Neural cell (in vitro differentiated cells): Measurements from ENCODE around the gene KSR2. TPM values are rescaled to one million over a fixed set of nuclear protein-coding genes. Genes with fewer than 3 reads are reported as not detected.

Experiments
- H2AFZ ChIP-seq: fragments of 200-600, 300-800 bp; sonication (generic), shearing (Covaris generic); 2 replicates; pipeline ENCODE4 v1.6.0; 2014; ENCODE audit warnings: low read depth, mild to moderate bottlenecking, antibody characterized with exemption, low read length, moderate library complexity
- H3F3A ChIP-seq: fragments of 200-600 bp; shearing (Covaris generic); 2 replicates; pipeline ENCODE4 v1.6.1; 2016; ENCODE audit warnings: mild to moderate bottlenecking, moderate library complexity, mixed read lengths, antibody characterized with exemption, low read length; ENCODE audit not compliant: insufficient read depth, poor library complexity, severe bottlenecking
- H3K27ac ChIP-seq: fragments of 200-600, 300-800 bp; sonication (generic), shearing (Covaris generic); 2 replicates; pipeline ENCODE4 v1.5.1; 2014; ENCODE audit warnings: mild to moderate bottlenecking, low read length, moderate library complexity
- H3K27me3 ChIP-seq: fragments of 300-800, 200-600 bp; sonication (generic), shearing (Covaris generic); 2 replicates; pipeline ENCODE4 v1.6.0; 2014; ENCODE audit warnings: mild to moderate bottlenecking, low read depth, low read length, moderate library complexity; ENCODE audit not compliant: insufficient read depth
- H3K36me3 ChIP-seq: fragments of 300-800, 200-600 bp; sonication (generic), shearing (Covaris generic); 2 replicates; pipeline ENCODE4 v1.5.1; 2014; ENCODE audit warnings: mild to moderate bottlenecking, antibody characterized with exemption, low read length, moderate library complexity; ENCODE audit not compliant: insufficient read depth
- H3K4me2 ChIP-seq: fragments of 300-800, 200-600 bp; sonication (generic), shearing (Covaris generic); 2 replicates; pipeline ENCODE4 v1.6.0; 2014; ENCODE audit warnings: mild to moderate bottlenecking, low read length
- H3K4me3 ChIP-seq: fragments of 300-800, 200-600 bp; sonication (generic), shearing (Covaris generic); 2 replicates; pipeline ENCODE4 v1.5.1; 2014; ENCODE audit warnings: mild to moderate bottlenecking, low read length, moderate library complexity
- H3K79me2 ChIP-seq: fragments of 200-600 bp; shearing (Covaris generic); replicated peaks from 2 replicates; pipeline ENCODE4 v1.6.0; 2014; ENCODE audit warnings: mild to moderate bottlenecking, low read length, moderate library complexity; ENCODE audit not compliant: insufficient read depth
- H3K9ac ChIP-seq: fragments of 300-800, 200-600 bp; sonication (generic), shearing (Covaris generic); 2 replicates; pipeline ENCODE4 v1.6.1; 2016; ENCODE audit warnings: mild to moderate bottlenecking, low read length, mixed read lengths
- H3K9me2 ChIP-seq: fragments of 200-600 bp; shearing (Covaris generic); 2 replicates; pipeline ENCODE4 v1.6.1; 2016; ENCODE audit warnings: mild to moderate bottlenecking, low read length, mixed read lengths; ENCODE audit not compliant: insufficient read depth
- H3K9me3 ChIP-seq: fragments of 200-600, 300-800 bp; sonication (generic), shearing (Covaris generic); 2 replicates; pipeline ENCODE4 v1.6.1; 2016; ENCODE audit warnings: mild to moderate bottlenecking, mixed run types, low read length, moderate library complexity, mixed read lengths
- H4K20me1 ChIP-seq: fragments of 200-600 bp; shearing (Covaris generic); 2 replicates; pipeline ENCODE4 v1.6.1; 2016; ENCODE audit warnings: mild to moderate bottlenecking, mixed run types; ENCODE audit not compliant: insufficient read depth
- EP300 ChIP-seq: fragments of 450-650 bp; conservative IDR thresholded peaks from 2 replicates; pipeline ENCODE4 v1.6.1; 2014; ENCODE audit warnings: antibody characterized with exemption, mild to moderate bottlenecking, moderate library complexity; ENCODE audit not compliant: poor library complexity, severe bottlenecking
- EZH2 ChIP-seq: fragments of 200-600, 300-800 bp; shearing (Covaris generic), sonication (generic); IDR thresholded peaks from 2 replicates; pipeline ENCODE4 v1.6.1; 2014; ENCODE audit warnings: antibody characterized with exemption, low read length, borderline replicate concordance, mild to moderate bottlenecking; ENCODE audit not compliant: insufficient read depth, poor library complexity, severe bottlenecking
- MXI1 ChIP-seq: fragments of 450-650 bp; conservative IDR thresholded peaks from 2 replicates; pipeline ENCODE4 v1.6.1; 2014; ENCODE audit warnings: antibody characterized with exemption, mild to moderate bottlenecking; ENCODE audit not compliant: poor library complexity, severe bottlenecking
- POLR2AphosphoS5 ChIP-seq: IDR thresholded peaks from 2 replicates; pipeline ENCODE4 v1.6.1; 2012
- RAD21 ChIP-seq: fragments of 450-650 bp; conservative IDR thresholded peaks from 2 replicates; pipeline ENCODE4 v1.6.1; 2014; ENCODE audit warnings: antibody characterized with exemption, mild to moderate bottlenecking, moderate library complexity
- SMC3 ChIP-seq: fragments of 450-650 bp; conservative IDR thresholded peaks from 2 replicates; pipeline ENCODE4 v1.6.1; 2014; ENCODE audit warnings: antibody characterized with exemption, mild to moderate bottlenecking, moderate library complexity; ENCODE audit not compliant: poor library complexity
- TAF1 ChIP-seq: IDR thresholded peaks from 2 replicates; pipeline ENCODE4 v1.6.1; 2012; ENCODE audit warnings: low read depth
- polyA plus RNA-seq: library from polyadenylated mRNA; depleted of rRNA; stranded (reverse); fragments of >200 nt; gene quantifications from 2 replicates; pipeline ENCODE4 v1.2.3, GENCODE V29; 2014
- TF ChIP-seq, protein P1 (sequence below): fragments of 450-650 bp; IDR thresholded peaks from 2 replicates; pipeline ENCODE4 v1.5.1; 2014; ENCODE audit warnings: antibody characterized with exemption, mild to moderate bottlenecking, moderate library complexity; ENCODE audit not compliant: poor library complexity, severe bottlenecking
- TF ChIP-seq, protein P2 (sequence below): IDR thresholded peaks from 2 replicates; pipeline ENCODE4 v1.6.1; 2012; ENCODE audit warnings: borderline replicate concordance

Gene KSR2
- polyA plus RNA-seq, 1 donor from 2014 or later: 3.0 TPM

DNA sequence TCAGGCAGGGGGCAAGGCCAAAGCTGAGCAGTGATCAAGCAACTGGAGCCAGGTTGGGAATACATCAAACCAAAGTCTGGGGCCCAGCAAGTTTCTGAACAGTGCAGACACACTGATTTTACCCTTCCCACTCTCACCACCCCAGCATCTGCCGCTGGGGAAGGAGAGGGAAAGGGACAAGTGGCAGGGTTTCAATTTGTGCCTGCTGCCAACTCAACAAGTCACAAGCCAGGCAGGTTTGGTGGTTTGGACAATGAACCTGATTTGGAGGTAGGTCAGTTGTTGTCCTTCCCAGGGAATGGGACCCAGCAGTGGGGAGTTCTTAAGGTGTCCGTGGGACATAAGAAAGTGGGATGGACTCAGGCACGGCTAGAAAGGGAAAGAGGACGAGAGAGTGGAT, 455.4 kb downstream of the KSR2 start:
- Histone ChIP-seq H3K4me2 (no peak overlapping the region), H3K79me2 (no peaks in the 10 kb centered on the region), H3K36me3 (no peaks in the 10 kb centered on the region), H3K27me3 (no peaks in the 10 kb centered on the region), H3K9me2 (no peaks in the 10 kb centered on the region), H2AFZ (no peak overlapping the region), H3K9me3 (no peaks in the 10 kb centered on the region), H3K27ac (no peak overlapping the region), H3K4me3 (no peak overlapping the region), H3F3A (no peaks in the 10 kb centered on the region), H3K9ac (no peak overlapping the region), H4K20me1 (no peaks in the 10 kb centered on the region)
- TF ChIP-seq POLR2AphosphoS5 (no peak), SMC3 (no peak), TAF1 (no peak), RAD21 (no peak), EZH2 (no peak), EP300 (no peak), MXI1 (no peak)
- TF ChIP-seq, protein P1, sequence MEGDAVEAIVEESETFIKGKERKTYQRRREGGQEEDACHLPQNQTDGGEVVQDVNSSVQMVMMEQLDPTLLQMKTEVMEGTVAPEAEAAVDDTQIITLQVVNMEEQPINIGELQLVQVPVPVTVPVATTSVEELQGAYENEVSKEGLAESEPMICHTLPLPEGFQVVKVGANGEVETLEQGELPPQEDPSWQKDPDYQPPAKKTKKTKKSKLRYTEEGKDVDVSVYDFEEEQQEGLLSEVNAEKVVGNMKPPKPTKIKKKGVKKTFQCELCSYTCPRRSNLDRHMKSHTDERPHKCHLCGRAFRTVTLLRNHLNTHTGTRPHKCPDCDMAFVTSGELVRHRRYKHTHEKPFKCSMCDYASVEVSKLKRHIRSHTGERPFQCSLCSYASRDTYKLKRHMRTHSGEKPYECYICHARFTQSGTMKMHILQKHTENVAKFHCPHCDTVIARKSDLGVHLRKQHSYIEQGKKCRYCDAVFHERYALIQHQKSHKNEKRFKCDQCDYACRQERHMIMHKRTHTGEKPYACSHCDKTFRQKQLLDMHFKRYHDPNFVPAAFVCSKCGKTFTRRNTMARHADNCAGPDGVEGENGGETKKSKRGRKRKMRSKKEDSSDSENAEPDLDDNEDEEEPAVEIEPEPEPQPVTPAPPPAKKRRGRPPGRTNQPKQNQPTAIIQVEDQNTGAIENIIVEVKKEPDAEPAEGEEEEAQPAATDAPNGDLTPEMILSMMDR: no peak
- TF ChIP-seq, protein P2, sequence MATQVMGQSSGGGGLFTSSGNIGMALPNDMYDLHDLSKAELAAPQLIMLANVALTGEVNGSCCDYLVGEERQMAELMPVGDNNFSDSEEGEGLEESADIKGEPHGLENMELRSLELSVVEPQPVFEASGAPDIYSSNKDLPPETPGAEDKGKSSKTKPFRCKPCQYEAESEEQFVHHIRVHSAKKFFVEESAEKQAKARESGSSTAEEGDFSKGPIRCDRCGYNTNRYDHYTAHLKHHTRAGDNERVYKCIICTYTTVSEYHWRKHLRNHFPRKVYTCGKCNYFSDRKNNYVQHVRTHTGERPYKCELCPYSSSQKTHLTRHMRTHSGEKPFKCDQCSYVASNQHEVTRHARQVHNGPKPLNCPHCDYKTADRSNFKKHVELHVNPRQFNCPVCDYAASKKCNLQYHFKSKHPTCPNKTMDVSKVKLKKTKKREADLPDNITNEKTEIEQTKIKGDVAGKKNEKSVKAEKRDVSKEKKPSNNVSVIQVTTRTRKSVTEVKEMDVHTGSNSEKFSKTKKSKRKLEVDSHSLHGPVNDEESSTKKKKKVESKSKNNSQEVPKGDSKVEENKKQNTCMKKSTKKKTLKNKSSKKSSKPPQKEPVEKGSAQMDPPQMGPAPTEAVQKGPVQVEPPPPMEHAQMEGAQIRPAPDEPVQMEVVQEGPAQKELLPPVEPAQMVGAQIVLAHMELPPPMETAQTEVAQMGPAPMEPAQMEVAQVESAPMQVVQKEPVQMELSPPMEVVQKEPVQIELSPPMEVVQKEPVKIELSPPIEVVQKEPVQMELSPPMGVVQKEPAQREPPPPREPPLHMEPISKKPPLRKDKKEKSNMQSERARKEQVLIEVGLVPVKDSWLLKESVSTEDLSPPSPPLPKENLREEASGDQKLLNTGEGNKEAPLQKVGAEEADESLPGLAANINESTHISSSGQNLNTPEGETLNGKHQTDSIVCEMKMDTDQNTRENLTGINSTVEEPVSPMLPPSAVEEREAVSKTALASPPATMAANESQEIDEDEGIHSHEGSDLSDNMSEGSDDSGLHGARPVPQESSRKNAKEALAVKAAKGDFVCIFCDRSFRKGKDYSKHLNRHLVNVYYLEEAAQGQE: no peak

DNA sequence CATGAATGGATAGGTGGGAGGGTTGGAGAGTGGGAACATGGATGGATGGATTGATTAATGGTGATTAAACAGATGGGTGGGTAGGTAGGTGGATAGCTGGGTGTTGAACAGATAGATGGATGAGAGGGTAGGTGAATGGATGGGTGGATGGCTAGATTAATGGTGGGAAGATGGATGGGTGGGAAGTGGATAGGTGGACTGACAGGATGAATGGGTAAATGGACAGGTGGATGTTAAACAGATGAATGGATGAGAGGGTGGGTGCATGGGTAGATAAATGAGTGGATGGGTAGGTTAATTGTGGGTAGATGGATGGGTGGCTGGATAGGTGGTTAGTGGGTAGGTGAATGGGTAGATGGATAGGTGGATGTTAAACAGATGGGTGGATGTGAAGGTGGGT, 460.3 kb downstream of the KSR2 start:
- Histone ChIP-seq H3F3A (no peaks in the 10 kb centered on the region), H3K27me3 (no peaks in the 10 kb centered on the region), H3K4me3 (no peak overlapping the region), H3K4me2 (no peak overlapping the region), H3K9me3 (no peaks in the 10 kb centered on the region), H3K79me2 (no peaks in the 10 kb centered on the region), H3K9ac (no peak overlapping the region), H3K27ac (no peak overlapping the region), H3K9me2 (no peaks in the 10 kb centered on the region), H4K20me1 (no peaks in the 10 kb centered on the region), H2AFZ (no peak overlapping the region), H3K36me3 (no peaks in the 10 kb centered on the region)
- TF ChIP-seq RAD21 (no peak), EP300 (no peak), EZH2 (no peak), MXI1 (no peak), SMC3 (no peak), POLR2AphosphoS5 (no peak), TAF1 (no peak)
- TF ChIP-seq, protein P1: no peak
- TF ChIP-seq, protein P2: no peak
